HFF-Myc (cell line): ENCODE results near the gene SYCP2L.
"Not testable (repeated sequence)": the region's sequence is repeated elsewhere in the genome, so short reads cannot be mapped to it uniquely, and the experiment has no call there.

ENCODE experiments used
- DNase-seq: peaks from one replicate; pipeline ENCODE4 v3.0.0-alpha.2; 2011; ENCODE audit warnings: low read depth; ENCODE audit errors: extremely low read depth
- H3K4me3 ChIP-seq: replicated peaks from 2 replicates; pipeline ENCODE4 v1.5.1; 2011; ENCODE audit warnings: low read depth, mild to moderate bottlenecking, control low read depth, low read length
- CTCF ChIP-seq: IDR thresholded peaks from 2 replicates; pipeline ENCODE4 v1.5.1; 2012; ENCODE audit warnings: mild to moderate bottlenecking, low read depth, low read length, control low read depth; ENCODE audit errors: missing control alignments

The SYCP2L gene

GRCh38 chr6:10981409-10981808 is 94.6 kb downstream of the SYCP2L start:
- no peak for TF ChIP-seq CTCF
- no peak for DNase-seq
- no peak overlapping the region for H3K4me3 ChIP-seq

GRCh38 chr6:10984959-10985358 is 98.1 kb downstream of the SYCP2L start:
- H3K4me3 ChIP-seq, DNase-seq: not testable (repeated sequence)

GRCh38 chr6:10989587-10989986 is 102.7 kb downstream of the SYCP2L start:
- no peak for DNase-seq
- H3K4me3 ChIP-seq, result no peak overlapping the region
- TF ChIP-seq CTCF, result no peak

GRCh38 chr6:10991115-10991514 is 104.3 kb downstream of the SYCP2L start:
- TF ChIP-seq CTCF, result no peak
- DNase-seq, result no peak
- H3K4me3 ChIP-seq, result no peak overlapping the region

- no peak for TF ChIP-seq CTCF
- no peak for DNase-seq
- no peak overlapping the region for H3K4me3 ChIP-seq
Measured at GRCh38 chr6:10993896-10994295, 107.0 kb downstream of the SYCP2L start.

GRCh38 chr6:10995114-10995707 is 108.4 kb downstream of the SYCP2L start:
- DNase-seq, result no peak
- H3K4me3 ChIP-seq, result no peak overlapping the region
- no peak for TF ChIP-seq CTCF

- H3K4me3 ChIP-seq, result no peak overlapping the region
- no peak for DNase-seq
- no peak for TF ChIP-seq CTCF
Measured at GRCh38 chr6:10999994-11000393, 113.1 kb downstream of the SYCP2L start.

- TF ChIP-seq CTCF, result no peak
- no peak for DNase-seq
- H3K4me3 ChIP-seq, result no peak overlapping the region
Measured at GRCh38 chr6:11002176-11002575, 115.3 kb downstream of the SYCP2L start.

- not testable (repeated sequence) for H3K4me3 ChIP-seq, DNase-seq
Measured at GRCh38 chr6:11003297-11003696, 116.4 kb downstream of the SYCP2L start.
